Gastroesophageal sphincter (tissue), 4 donors: ENCODE results near the gene RNF152. TPM values are rescaled to one million over a fixed set of nuclear protein-coding genes. Genes with fewer than 3 reads are reported as not detected.

Source experiments
- ATAC-seq: fragments of 150-250 bp; one replicate; pipeline ENCODE4 v1.9.1; 2016; ENCODE audit warnings: mild to moderate bottlenecking, moderate library complexity
- H3K27ac ChIP-seq, 4 donors: fragments of 200-600 bp; sonication (generic) in 3 of 4; 1 replicate in 3 of 4; 2 replicates in 1 of 4; pipeline ENCODE4 v1.5.1; 2016 to 2019
- H3K27me3 ChIP-seq: fragments of 200-600 bp; sonication (generic); one replicate; pipeline ENCODE4 v1.5.1; 2019
- H3K36me3 ChIP-seq, 2 donors: fragments of 200-600 bp; sonication (generic); one replicate each; pipeline ENCODE4 v1.5.1; 2019; ENCODE audit warnings: control low read depth in 1 of 2
- H3K4me1 ChIP-seq, 3 donors: fragments of 200-600 bp; sonication (generic); 1 replicate in 2 of 3; 2 replicates in 1 of 3; pipeline ENCODE4 v1.5.1; 2016 to 2019; ENCODE audit warnings: control low read depth in 2 of 3
- H3K4me3 ChIP-seq, 2 donors: fragments of 200-600 bp; sonication (generic); one replicate each; pipeline ENCODE4 v1.5.1; 2019; ENCODE audit warnings: mild to moderate bottlenecking in 1 of 2, moderate library complexity in 1 of 2
- H3K9me3 ChIP-seq, 3 donors: fragments of 200-600 bp; sonication (generic); one replicate each; pipeline ENCODE4 v1.5.1; 2017 to 2019; ENCODE audit warnings: control low read depth in 2 of 3
- EP300 ChIP-seq: sonication (generic); formaldehyde crosslinking; IDR thresholded peaks from one replicate; pipeline ENCODE4 v1.6.1; 2017; ENCODE audit warnings: antibody characterized with exemption, mild to moderate bottlenecking
- POLR2A ChIP-seq, 2 donors: fragments of 450-650 bp; IDR thresholded peaks; one replicate each; pipeline ENCODE4 v1.6.1; 2017; ENCODE audit warnings: antibody characterized with exemption in 2 of 2, mild to moderate bottlenecking in 2 of 2, moderate library complexity in 1 of 2
- POLR2AphosphoS5 ChIP-seq: sonication (generic); formaldehyde crosslinking; IDR thresholded peaks from one replicate; pipeline ENCODE4 v1.6.1; 2017; ENCODE audit warnings: antibody characterized with exemption
- WGBS, 2 donors: methylation state at CpG; one replicate each; pipeline ENCODE4 v1.1.5; 2018; ENCODE audit warnings: low coverage in 1 of 2; 5-methylcytosine and 5-hydroxymethylcytosine counted together
- total RNA-seq, 4 donors: library from RNA; depleted of rRNA; stranded (reverse); fragments of >200 nt; gene quantifications; one replicate each; pipeline ENCODE4 v1.1.0, GENCODE V29; 2016
- TF ChIP-seq, protein P1 (sequence below), 4 experiments: fragments of 200-600 bp in 2 of 4; fragments of 450-650 bp in 2 of 4; sonication (generic) in 1 of 4; IDR thresholded peaks; one replicate each; pipeline ENCODE4 v1.5.1; 2017 to 2019; ENCODE audit warnings: antibody characterized with exemption in 4 of 4, mild to moderate bottlenecking in 2 of 4, moderate library complexity in 2 of 4

The RNF152 gene
- total RNA-seq, 4 donors from 2014 or later = 9.0 to 11.2 (median 10.1) TPM

DNA sequence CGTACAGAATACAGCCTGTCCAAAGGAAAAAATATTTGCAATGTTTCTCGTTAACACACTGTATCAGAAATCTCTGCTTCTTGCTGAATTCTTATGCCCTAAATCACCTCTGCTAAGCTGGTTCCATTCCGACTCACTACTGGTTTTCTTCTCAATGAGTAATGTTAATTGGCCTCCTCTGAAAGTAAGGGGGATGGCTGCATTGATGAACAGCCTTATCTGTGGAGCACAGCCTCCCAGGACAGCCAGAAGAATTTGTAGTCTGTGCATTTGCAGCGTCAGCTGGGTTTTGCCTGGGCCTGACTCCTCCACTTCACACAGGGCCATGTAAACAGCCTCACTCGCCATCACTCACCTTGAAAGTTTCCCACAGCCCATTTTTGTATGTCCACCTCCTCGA is 127.7 kb downstream of the RNF152 start:
- Histone ChIP-seq H3K36me3 (no peaks in the 10 kb centered on the region), H3K27me3 (no peaks in the 10 kb centered on the region), H3K9me3 (no peaks in the 10 kb centered on the region), H3K4me1 (no peaks in the 10 kb centered on the region), H3K27ac (no peak overlapping the region), H3K4me3 (no peak overlapping the region)
- WGBS, 2 donors = 31 to 74% methylated on average over 5 to 6 of the region's 6 CpGs
- TF ChIP-seq POLR2A (IDR thresholded peaks at IDR 0.05) (no peak), POLR2AphosphoS5 (no peak), EP300 (no peak)
- TF ChIP-seq, protein P1, sequence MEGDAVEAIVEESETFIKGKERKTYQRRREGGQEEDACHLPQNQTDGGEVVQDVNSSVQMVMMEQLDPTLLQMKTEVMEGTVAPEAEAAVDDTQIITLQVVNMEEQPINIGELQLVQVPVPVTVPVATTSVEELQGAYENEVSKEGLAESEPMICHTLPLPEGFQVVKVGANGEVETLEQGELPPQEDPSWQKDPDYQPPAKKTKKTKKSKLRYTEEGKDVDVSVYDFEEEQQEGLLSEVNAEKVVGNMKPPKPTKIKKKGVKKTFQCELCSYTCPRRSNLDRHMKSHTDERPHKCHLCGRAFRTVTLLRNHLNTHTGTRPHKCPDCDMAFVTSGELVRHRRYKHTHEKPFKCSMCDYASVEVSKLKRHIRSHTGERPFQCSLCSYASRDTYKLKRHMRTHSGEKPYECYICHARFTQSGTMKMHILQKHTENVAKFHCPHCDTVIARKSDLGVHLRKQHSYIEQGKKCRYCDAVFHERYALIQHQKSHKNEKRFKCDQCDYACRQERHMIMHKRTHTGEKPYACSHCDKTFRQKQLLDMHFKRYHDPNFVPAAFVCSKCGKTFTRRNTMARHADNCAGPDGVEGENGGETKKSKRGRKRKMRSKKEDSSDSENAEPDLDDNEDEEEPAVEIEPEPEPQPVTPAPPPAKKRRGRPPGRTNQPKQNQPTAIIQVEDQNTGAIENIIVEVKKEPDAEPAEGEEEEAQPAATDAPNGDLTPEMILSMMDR (IDR thresholded peaks at IDR 0.05) = no peak
- ATAC-seq = no peak

DNA sequence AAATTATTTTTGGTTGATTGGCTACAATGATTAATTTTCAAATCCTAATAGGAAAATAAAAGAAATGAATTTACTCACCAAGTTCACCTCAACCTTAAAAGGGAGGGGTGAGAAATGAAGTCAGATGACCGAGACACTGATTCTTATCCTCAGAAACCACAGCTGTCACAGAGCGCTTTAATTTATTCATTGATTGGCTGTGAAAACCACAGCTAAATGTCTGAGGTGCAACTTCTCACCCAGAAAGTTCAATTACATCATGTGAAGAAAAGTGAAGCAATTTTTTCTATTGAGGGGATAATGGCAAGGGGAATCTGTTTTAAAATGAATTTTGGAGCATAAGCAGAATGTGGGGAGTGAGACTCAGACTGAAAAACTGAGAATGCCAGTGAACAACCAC is 128.4 kb downstream of the RNF152 start:
- 78 to 80% methylated on average over 2 of the region's 2 CpGs for WGBS, 2 donors
- no peaks in the 10 kb centered on the region for H3K27me3 ChIP-seq
- no peaks in the 10 kb centered on the region for H3K4me1 ChIP-seq
- no peak overlapping the region for H3K27ac ChIP-seq
- H3K4me3 ChIP-seq = no peak overlapping the region
- ATAC-seq = no peak
- H3K36me3 ChIP-seq = no peaks in the 10 kb centered on the region
- H3K9me3 ChIP-seq = no peaks in the 10 kb centered on the region
- no peak for TF ChIP-seq EP300
- TF ChIP-seq, protein P1 (IDR thresholded peaks at IDR 0.05) = no peak
- TF ChIP-seq POLR2A (IDR thresholded peaks at IDR 0.05) = no peak
- TF ChIP-seq POLR2AphosphoS5 = no peak

DNA sequence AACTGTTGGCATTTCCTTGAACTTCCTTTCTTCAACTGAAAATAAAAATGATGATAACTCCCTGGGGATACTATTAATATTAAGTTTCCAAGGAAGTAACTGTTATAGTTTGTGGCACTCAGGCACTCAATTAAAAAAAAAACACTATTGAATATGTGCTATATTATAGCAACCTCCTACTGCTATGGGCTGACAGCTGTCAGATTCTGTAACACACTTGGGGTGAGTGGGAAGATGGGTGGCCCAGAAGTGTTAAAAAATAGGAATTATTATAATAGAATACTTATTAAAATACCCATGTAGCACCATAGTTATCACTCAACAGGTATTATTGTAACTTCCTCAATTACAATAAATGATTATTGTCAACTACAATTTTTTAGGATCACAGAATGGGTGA is 130.9 kb downstream of the RNF152 start:
- no peak for TF ChIP-seq EP300
- no peak for TF ChIP-seq POLR2AphosphoS5
- TF ChIP-seq, protein P1 (IDR thresholded peaks at IDR 0.05) = no peak
- no peak for TF ChIP-seq POLR2A (IDR thresholded peaks at IDR 0.05)
- Histone ChIP-seq H3K4me1 (no peaks in the 10 kb centered on the region), H3K36me3 (no peaks in the 10 kb centered on the region), H3K4me3 (no peak overlapping the region), H3K27ac (no peak overlapping the region), H3K27me3 (no peaks in the 10 kb centered on the region), H3K9me3 (no peaks in the 10 kb centered on the region)
- ATAC-seq = no peak
